B cell (primary cell): ENCODE data around the gene COBL.

Source experiments
- EZH2 ChIP-seq: IDR thresholded peaks from 2 replicates; pipeline ENCODE4 v1.6.1; 2012; ENCODE audit warnings: borderline replicate concordance, low read depth, mild to moderate bottlenecking, moderate library complexity, low read length; ENCODE audit not compliant: insufficient read depth, poor library complexity, severe bottlenecking
- TF ChIP-seq, protein P1 (sequence below): fragments of 200-600 bp; IDR thresholded peaks from one replicate; pipeline ENCODE4 v1.8.0; 2022; ENCODE audit warnings: antibody characterized with exemption, mild to moderate bottlenecking

DNA sequence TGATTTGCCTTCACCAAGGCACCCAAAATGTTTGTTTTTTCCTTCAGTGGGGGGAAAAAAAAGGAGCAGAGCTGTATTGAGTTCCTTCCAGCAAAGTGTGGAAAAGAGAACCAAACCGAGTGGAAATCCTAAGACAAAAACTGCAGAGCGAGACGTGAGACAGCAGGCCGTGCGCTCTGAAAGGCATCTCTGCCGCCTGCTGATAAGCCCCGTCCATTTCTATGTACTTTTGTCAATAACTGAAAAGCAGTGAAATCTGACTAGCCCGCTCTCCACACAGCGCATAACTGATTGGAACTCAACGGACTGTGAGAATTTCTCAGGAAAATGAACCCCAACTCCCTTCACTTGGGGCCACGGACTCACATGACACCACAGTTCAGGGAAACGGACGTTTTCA, 83.2 kb downstream of the COBL start:
- TF ChIP-seq, protein P1, sequence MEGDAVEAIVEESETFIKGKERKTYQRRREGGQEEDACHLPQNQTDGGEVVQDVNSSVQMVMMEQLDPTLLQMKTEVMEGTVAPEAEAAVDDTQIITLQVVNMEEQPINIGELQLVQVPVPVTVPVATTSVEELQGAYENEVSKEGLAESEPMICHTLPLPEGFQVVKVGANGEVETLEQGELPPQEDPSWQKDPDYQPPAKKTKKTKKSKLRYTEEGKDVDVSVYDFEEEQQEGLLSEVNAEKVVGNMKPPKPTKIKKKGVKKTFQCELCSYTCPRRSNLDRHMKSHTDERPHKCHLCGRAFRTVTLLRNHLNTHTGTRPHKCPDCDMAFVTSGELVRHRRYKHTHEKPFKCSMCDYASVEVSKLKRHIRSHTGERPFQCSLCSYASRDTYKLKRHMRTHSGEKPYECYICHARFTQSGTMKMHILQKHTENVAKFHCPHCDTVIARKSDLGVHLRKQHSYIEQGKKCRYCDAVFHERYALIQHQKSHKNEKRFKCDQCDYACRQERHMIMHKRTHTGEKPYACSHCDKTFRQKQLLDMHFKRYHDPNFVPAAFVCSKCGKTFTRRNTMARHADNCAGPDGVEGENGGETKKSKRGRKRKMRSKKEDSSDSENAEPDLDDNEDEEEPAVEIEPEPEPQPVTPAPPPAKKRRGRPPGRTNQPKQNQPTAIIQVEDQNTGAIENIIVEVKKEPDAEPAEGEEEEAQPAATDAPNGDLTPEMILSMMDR = no peak
- TF ChIP-seq EZH2 = no peak
